Measurements from ENCODE around the gene SLC22A3.
A peak's percentile ranks its signal among the peaks of the same experiment; 100 is the strongest.

The SLC22A3 gene

GRCh38 chr6:160418370-160418769 lies 70.2 kb downstream of the SLC22A3 start:
- no peak for DNase-seq (ENCODE audit: low spot score)

GRCh38 chr6:160419488-160419887 lies 71.3 kb downstream of the SLC22A3 start:
- DNase-seq (ENCODE audit: low spot score): no peak

DNA sequence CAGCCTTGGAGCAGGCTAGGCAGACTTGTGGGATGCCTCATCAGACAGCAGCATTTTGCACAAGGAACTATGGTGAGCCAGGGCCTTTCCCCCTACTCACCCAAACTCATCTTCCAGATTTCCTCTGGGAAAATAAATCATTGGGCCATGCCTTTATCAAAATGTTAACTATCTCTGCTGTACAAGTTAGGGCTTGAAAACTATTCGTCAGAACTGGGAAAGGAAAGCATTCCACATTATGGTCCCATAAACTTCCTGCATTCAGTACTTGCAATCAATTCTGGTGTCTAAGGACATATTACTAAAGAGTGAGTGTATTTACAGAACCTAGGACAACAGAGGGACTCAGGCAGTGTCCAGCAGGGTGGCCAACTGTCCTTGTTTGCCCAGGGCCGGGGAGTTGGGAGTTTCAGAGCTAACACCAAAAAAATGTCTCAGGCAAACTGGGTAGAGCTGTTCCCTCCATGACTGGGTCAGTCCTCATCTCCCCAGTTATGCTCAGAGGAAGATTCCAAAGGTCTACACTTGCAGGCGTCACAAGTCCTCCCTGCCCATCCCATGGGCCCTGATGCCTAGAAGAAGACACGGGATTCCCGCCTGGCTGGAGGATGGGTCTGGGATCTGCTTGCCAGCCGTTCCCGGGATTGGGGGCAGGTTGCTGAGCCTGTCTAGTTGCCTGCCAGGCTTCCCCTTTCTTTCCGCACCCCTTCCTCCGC lies 72.2 kb downstream of the SLC22A3 start:
- no peak for DNase-seq (ENCODE audit: low spot score)

GRCh38 chr6:160420969-160421556 lies 72.9 kb downstream of the SLC22A3 start:
- DNase-seq (ENCODE audit: low spot score): no peak

- DNase-seq (ENCODE audit: low spot score): no peak
These were observed 73.7 kb downstream of the SLC22A3 start for GRCh38 chr6:160421854-160422253.

- DNase-seq (ENCODE audit: low spot score): peak; percentile 23
These were observed 76.1 kb downstream of the SLC22A3 start for GRCh38 chr6:160424256-160424655.

GRCh38 chr6:160426136-160426535 lies 78.0 kb downstream of the SLC22A3 start:
- DNase-seq (ENCODE audit: low spot score): no peak

GRCh38 chr6:160427312-160428068 lies 79.3 kb downstream of the SLC22A3 start:
- DNase-seq (ENCODE audit: low spot score): no peak

DNA sequence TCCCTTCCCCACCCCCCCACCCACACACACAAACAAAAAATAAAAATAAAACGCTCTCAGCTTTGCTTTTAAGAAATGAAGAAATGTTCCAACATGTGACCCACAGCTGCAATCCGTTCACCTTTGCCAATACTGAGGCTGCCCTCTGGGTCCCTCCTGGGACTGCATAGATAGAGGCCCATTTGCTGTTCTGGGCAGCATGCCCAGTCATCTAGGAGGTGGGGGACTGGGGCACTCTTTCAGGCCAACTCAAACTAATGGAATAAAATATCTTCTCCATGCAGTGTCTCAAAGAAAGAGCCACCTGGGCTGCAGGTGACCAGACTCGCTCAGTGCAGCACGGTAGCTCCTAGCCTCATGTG lies 79.9 kb downstream of the SLC22A3 start:
- DNase-seq (ENCODE audit: low spot score): no peak

- no peak for DNase-seq (ENCODE audit: low spot score)
These were observed 80.8 kb downstream of the SLC22A3 start for GRCh38 chr6:160428818-160429619.

- DNase-seq (ENCODE audit: low spot score): no peak
These were observed 81.4 kb downstream of the SLC22A3 start for GRCh38 chr6:160429620-160429895.

GRCh38 chr6:160430203-160430602 lies 82.0 kb downstream of the SLC22A3 start:
- no peak for DNase-seq (ENCODE audit: low spot score)

- DNase-seq (ENCODE audit: low spot score): no peak
These were observed 82.6 kb downstream of the SLC22A3 start for GRCh38 chr6:160430751-160431150.

- no peak for DNase-seq (ENCODE audit: low spot score)
These were observed 83.0 kb downstream of the SLC22A3 start for GRCh38 chr6:160431226-160431625.

- DNase-seq (ENCODE audit: low spot score): no peak
These were observed 83.7 kb downstream of the SLC22A3 start for GRCh38 chr6:160431791-160432404.

DNA sequence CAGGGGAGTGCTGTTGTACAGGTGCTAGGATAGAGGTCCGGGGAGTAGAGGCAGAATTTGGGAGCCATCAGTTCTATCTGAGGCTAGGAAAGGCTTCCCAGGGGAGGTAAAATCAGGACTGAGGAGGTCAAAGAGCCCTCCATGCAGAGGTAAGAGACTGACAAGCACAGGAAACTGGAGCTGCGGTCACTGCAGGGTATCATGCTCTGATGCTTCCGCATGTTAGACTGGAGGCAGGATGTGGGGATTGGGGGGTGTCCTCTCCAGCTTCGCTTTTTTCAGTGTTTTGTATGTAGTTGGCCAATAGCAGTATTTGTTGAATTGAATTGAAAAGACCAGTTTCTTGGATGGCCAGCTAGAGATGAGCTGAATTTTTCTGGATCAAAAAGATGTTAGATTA lies 87.8 kb downstream of the SLC22A3 start:
- no peak for DNase-seq (ENCODE audit: low spot score)

GRCh38 chr6:160437154-160437553 lies 89.0 kb downstream of the SLC22A3 start:
- no peak for DNase-seq (ENCODE audit: low spot score)

GRCh38 chr6:160437775-160438174 lies 89.6 kb downstream of the SLC22A3 start:
- DNase-seq (ENCODE audit: low spot score): no peak

DNA sequence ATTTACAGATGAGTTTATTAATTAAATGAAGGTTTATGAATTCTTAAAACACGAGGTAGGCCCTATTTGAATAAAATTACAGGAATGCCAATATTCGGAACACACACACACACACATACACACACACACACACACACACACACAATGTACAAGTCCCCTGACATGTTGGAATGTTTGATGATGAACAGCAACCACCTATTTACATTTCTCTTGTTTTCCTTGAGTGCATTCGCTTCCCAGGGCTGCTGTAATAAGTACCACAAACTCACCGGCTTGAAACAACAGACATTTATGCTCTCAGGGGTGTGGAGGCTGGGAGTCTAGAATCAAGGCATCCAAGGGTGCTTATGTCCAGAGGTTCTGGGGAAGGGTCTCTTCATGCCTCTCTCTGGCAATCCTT lies 90.3 kb downstream of the SLC22A3 start:
- no peak for DNase-seq (ENCODE audit: low spot score)

DNA sequence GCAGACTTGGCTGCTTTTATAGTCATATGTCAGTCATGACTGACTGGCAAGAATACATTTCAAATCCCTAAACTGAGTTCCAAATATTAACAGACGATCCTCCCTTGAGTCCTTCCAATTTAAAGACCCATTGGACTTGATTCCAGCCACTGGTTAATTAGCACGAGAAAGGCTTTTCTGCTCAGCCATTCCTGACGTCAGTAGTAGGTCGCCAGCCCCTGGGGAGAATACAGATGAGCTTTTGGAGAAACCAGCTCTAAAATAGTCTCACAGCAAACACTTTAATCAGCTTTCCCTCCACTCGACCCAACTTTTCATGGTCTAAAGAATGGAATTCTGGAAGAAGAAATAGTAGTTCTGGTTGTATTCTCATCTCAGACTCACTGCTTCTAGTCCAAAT lies 91.6 kb downstream of the SLC22A3 start:
- DNase-seq (ENCODE audit: low spot score): no peak

DNA sequence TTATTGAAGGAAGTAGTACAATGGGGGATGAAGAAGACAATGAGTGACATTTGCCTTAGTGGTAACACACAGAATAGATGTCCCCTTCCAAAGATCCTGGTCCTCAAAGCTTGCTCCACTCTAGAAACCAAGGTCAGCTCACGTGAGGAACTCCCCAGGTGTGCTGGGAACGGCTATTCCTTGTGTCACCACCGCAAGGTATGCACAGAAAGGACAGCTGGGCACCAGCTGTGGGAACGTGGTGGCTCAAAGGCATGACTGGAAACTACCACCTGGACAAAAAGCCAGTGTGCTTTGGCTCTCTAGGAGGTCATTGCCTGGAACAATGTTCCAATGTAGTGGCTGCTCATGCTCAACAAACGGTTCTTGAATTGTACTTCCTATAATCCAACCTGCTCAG lies 94.0 kb downstream of the SLC22A3 start:
- no peak for DNase-seq (ENCODE audit: low spot score)

GRCh38 chr6:160445130-160445529 lies 97.0 kb downstream of the SLC22A3 start:
- DNase-seq (ENCODE audit: low spot score): no peak

Data from LoVo (cell line).